ENCODE measurements around the gene NFAM1.

NFAM1 gene

DNA sequence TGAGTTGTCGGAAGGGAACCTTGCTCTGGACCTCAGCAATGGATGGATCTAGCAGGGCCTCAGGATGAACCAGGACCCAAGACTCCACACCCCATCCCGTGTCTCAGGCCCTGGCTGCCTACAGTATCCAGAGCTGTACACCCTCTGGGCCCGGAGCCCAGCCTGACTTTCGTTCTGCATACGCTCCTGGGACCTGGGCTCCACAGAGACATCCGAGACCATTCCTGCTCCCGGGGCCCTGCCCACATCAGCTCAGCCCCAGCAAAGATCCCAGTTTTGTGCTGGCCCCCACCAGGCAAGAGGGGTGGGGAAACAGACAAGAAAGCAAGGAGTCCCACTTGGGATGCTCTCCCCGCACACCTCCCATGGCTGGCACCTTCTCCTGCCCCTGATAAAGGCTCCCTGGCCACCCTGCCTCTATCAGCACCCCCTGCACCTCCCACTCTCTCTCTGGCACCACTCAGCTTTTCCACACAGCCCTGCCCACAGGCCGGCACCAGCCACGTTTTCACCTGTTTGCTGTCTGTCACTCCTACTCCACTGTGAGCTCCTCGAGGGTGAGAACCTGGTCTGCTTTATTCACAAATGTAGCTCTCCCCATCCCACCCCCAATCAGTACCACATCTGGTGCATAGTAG lies 97.2 kb downstream of the NFAM1 start:
- DNase-seq (ENCODE audit: low read depth in 2 of 2) = no peak

DNA sequence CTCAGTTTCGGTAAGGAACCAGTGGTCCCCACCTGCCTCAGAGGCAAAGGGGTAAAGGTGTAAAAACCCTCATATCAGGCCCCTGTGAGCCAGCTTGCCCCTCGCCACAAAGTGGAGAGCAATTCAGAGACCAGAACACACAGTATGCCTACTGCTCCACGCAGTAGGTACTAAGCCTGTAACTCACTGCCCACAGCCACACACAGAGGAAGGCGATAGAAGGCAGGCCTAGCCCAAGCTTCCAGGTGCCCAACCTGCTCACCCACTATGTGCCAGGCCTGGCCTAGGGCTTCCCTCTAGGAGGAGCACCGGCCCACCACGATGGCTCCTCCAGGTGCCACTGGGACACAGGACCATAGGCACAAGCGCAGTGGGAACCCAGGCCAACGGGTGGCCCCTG lies 98.7 kb downstream of the NFAM1 start:
- DNase-seq (ENCODE audit: low read depth in 2 of 2) = no peak

DNA sequence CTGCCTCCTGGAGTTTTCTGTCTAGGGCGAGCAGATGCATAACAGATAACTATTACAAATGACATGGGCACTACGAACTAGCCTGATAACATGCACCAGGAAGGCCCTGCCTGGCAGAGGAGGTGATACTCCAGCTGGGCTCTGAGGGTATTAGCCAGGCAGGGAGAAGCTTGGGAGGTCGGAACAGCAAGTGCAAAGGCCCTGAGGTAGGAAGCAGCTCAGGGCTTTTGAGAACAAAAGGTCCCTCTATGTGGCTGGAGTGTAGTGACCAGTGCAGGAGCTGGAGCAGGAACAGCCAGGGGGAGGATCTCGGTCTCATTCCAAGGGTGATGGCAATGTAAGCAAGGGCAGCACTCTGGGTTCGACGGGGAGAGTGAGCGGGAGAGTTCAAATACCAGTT lies 100.1 kb downstream of the NFAM1 start:
- DNase-seq (ENCODE audit: low read depth in 2 of 2) = no peak

DNA sequence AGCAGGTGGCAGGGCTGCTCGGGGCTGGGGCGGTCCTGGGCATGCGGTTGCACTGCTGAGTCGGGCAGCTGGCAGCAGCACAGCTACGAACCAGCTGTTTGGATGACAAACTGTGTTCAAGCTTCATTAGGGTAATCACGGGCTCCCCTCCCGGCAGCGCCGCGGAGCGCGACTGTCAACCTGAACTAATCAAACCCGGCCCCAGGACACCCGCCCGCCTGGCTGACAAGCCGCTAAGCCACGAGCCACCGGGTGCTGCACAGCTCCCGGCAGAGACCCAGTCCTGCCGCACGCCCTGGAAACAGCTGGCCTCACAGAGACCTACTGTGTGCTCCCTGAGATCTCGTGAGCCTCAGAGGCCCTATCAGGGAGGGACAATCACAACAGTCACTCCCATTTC lies 101.2 kb downstream of the NFAM1 start:
- DNase-seq (ENCODE audit: low read depth in 2 of 2) = no peak

Measured in stimulated activated CD8-positive, alpha-beta memory T cell treated with anti-CD3 and anti-CD28 coated beads, Interleukin-15, amount 100 ng/mL, for 4 hours (primary cell).